Thoracic aorta (tissue), 2 donors: Measurements from ENCODE around the gene GUCA1A. TPM values are rescaled to one million over a fixed set of nuclear protein-coding genes. Genes with fewer than 3 reads are reported as not detected.

ENCODE experiments used
- ATAC-seq: fragments of 150-250 bp; one replicate; pipeline ENCODE4 v1.8.0; 2017; ENCODE audit warnings: low read depth; ENCODE audit not compliant: insufficient number of reproducible peaks, low FRiP score
- DNase-seq: peaks from one replicate; pipeline ENCODE4 v3.0.0-alpha.2; 2020; ENCODE audit warnings: low spot score
- H3K27ac ChIP-seq, 2 donors: fragments of 200-600 bp; sonication (generic); 1 replicate in 1 of 2; 2 replicates in 1 of 2; pipeline ENCODE4 v1.5.1; 2016; ENCODE audit warnings: mild to moderate bottlenecking in 2 of 2, moderate library complexity in 2 of 2
- H3K27me3 ChIP-seq: fragments of 200-600 bp; sonication (generic); replicated peaks from 2 replicates; pipeline ENCODE4 v1.6.0; 2016; ENCODE audit warnings: mild to moderate bottlenecking; ENCODE audit not compliant: insufficient read depth
- H3K36me3 ChIP-seq: fragments of 200-600 bp; sonication (generic); one replicate; pipeline ENCODE4 v1.5.1; 2016
- H3K4me1 ChIP-seq, 2 donors: fragments of 200-600 bp; sonication (generic); 1 replicate in 1 of 2; 2 replicates in 1 of 2; pipeline versions ENCODE4 v1.5.1 to v1.6.0; 2016; ENCODE audit warnings: low read depth in 2 of 2, mild to moderate bottlenecking in 1 of 2; ENCODE audit not compliant: control insufficient read depth in 1 of 2
- H3K4me3 ChIP-seq: fragments of 200-600 bp; sonication (generic); 2 replicates; pipeline ENCODE4 v1.5.1; 2016; ENCODE audit warnings: mild to moderate bottlenecking
- H3K9me3 ChIP-seq: fragments of 200-600 bp; sonication (generic); 2 replicates; pipeline ENCODE4 v1.5.1; 2016
- CTCF ChIP-seq: fragments of 200-600 bp; sonication (generic); IDR thresholded peaks from one replicate; pipeline ENCODE4 v1.5.1; 2019; ENCODE audit warnings: antibody characterized with exemption
- total RNA-seq, 2 donors: library from RNA; depleted of rRNA; stranded (reverse); fragments of >200 nt; gene quantifications; one replicate each; pipeline versions ENCODE4 v1.1.0 to v1.2.3, GENCODE V29; 2016

GUCA1A gene
- total RNA-seq, 2 donors from 2014 or later, result not detected

- ATAC-seq (no peak), DNase-seq (no peak)
- no peaks in the 10 kb centered on the region for H3K9me3 ChIP-seq
- no peaks in the 10 kb centered on the region for H3K27me3 ChIP-seq
- no peaks in the 10 kb centered on the region for H3K4me1 ChIP-seq
- TF ChIP-seq CTCF, result no peak
- H3K36me3 ChIP-seq, result no peaks in the 10 kb centered on the region
- no peak overlapping the region for H3K4me3 ChIP-seq
- H3K27ac ChIP-seq, result no peak overlapping the region
Measured at GRCh38 chr6:42135722-42136121, 37.4 kb upstream of the GUCA1A start.

GRCh38 chr6:42136508-42137193, 36.5 kb upstream of the GUCA1A start:
- Histone ChIP-seq H3K27me3 (peaks cover 4% of the 10 kb centered on the region), H3K36me3 (no peaks in the 10 kb centered on the region), H3K4me1 (no peaks in the 10 kb centered on the region), H3K4me3 (no peak overlapping the region), H3K27ac (no peak overlapping the region), H3K9me3 (no peaks in the 10 kb centered on the region)
- ATAC-seq, result no peak
- no peak for TF ChIP-seq CTCF
- no peak for DNase-seq

- DNase-seq (no peak), ATAC-seq (no peak)
- Histone ChIP-seq H3K4me3 (no peak overlapping the region), H3K36me3 (no peaks in the 10 kb centered on the region), H3K27me3 (peaks cover 5% of the 10 kb centered on the region), H3K9me3 (no peaks in the 10 kb centered on the region), H3K4me1 (peaks cover 0 to 5% of the 10 kb centered on the region in 2 donors), H3K27ac (no peak overlapping the region)
- no peak for TF ChIP-seq CTCF
Measured at GRCh38 chr6:42137194-42137753, 35.9 kb upstream of the GUCA1A start.

- TF ChIP-seq CTCF, result no peak
- Histone ChIP-seq H3K27ac (no peak overlapping the region), H3K4me1 (peaks cover 0 to 10% of the 10 kb centered on the region in 2 donors), H3K4me3 (no peak overlapping the region), H3K9me3 (no peaks in the 10 kb centered on the region), H3K36me3 (no peaks in the 10 kb centered on the region), H3K27me3 (peaks cover 5% of the 10 kb centered on the region)
- ATAC-seq (no peak), DNase-seq (no peak)
Measured at GRCh38 chr6:42138190-42138589, 35.0 kb upstream of the GUCA1A start.

DNA sequence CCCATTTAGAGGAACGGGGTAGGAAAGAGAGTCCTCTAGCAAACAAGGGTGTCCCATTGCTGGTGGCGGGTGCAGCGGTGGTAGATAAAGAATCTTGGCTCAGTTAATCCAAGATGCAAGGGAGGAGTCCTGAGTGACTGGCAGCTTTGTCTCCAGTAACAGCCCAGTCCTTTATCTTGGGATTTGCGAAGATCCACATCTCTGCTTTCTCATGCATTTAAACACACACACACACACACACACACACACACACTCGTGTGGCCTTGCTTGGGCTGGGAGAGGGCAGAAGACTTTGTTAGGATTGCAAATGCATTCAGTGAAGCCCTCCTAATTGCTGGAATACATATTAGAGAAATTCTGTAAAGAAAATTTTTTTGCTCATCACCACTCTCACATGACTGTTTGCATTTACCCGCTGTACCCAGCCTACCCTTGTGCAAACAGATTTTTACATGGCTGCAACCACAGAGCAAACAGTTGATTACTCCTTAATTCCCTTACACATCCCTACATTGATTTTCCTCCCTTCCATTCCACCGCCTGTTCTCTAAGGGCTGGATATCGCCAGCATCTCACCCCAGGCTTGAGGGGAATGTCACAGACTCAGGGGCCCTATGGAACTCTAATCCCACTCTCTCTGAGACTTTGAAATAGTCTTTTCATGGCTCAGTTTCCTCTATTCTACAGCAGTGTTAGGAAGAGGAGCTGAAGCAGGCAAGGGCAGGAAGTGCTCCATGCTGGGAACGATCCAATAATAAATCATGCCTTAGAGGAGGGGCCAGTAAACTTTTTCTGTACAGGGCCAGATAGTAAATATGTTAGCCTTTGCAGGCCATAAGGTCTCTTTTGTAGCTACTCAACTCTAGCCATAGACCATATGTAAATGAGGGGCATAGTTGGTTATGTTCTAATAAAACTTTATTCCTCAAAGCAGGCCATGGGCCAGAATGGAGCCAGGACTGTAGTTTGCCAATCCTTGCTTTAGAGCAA, 34.2 kb upstream of the GUCA1A start:
- Histone ChIP-seq H3K9me3 (no peaks in the 10 kb centered on the region), H3K27me3 (peaks cover 5% of the 10 kb centered on the region), H3K36me3 (no peaks in the 10 kb centered on the region), H3K4me1 (peaks cover 0 to 10% of the 10 kb centered on the region in 2 donors), H3K27ac (no peak overlapping the region), H3K4me3 (no peak overlapping the region)
- ATAC-seq, result no peak
- TF ChIP-seq CTCF, result no peak
- no peak for DNase-seq
